ENCODE measurements around the gene UNC5A. TPM values are rescaled to one million over a fixed set of nuclear protein-coding genes. Genes with fewer than 3 reads are reported as not detected.

The UNC5A gene
- total and polyA plus RNA-seq, 2 of the 8 experiments (the other 6 are each of a cell fraction or from before 2014, with no cell fraction given) = 4.0 to 7.6 TPM

GRCh38 chr5:176773408-176774035 lies 36.8 kb upstream of the UNC5A start:
- H3K23me2 ChIP-seq (ENCODE audit: low read depth, low read length) = no peaks in the 10 kb centered on the region; the same call in 1 of the 2 replicates
- no peaks in the 10 kb centered on the region for H3K79me1 ChIP-seq (ENCODE audit: low read depth, low read length)
- H2BK120ac ChIP-seq (replicated peaks; ENCODE audit: low read depth, low read length) = no peak overlapping the region
- H2AK5ac ChIP-seq (ENCODE audit: low read depth, low read length) = 0 out of 2 replicates have a peak overlapping the region, but pooled peaks have one; percentile 9
- no peak overlapping the region for H3K56ac ChIP-seq (replicated peaks; ENCODE audit: insufficient read length, low read depth, low read length)
- H4K5ac ChIP-seq (ENCODE audit: insufficient read length, low read depth, low read length) = no peak overlapping the region
- no peak overlapping the region for H2AFZ ChIP-seq (ENCODE audit: low read length)
- H3K14ac ChIP-seq (ENCODE audit: insufficient read length) = no peak overlapping the region
- no peaks in the 10 kb centered on the region for H3K79me2 ChIP-seq (ENCODE audit: control insufficient read depth in 1 of 2, insufficient read depth in 2 of 2, low read length in 2 of 2)
- H3K18ac ChIP-seq (ENCODE audit: extremely low read depth, low read length) = no peak overlapping the region
- H3K9me3 ChIP-seq (ENCODE audit: insufficient read depth in 2 of 2, low read depth in 1 of 2, low read length in 1 of 2) = no peaks in the 10 kb centered on the region
- no peak overlapping the region for H3K4ac ChIP-seq (replicated peaks; ENCODE audit: insufficient read length, low read depth, low read length)
- H3K27me3 ChIP-seq (replicated peaks in 1 of 4; ENCODE audit: control insufficient read depth in 3 of 4, extremely low read depth in 1 of 4, insufficient read depth in 3 of 4, low read length in 3 of 4) = peaks cover 0 to 3% (median 0%) of the 10 kb centered on the region in 4 experiments; a peak in 1 of 7 replicates
- FAIRE-seq (no peak), DNase-seq (ENCODE audit: low read depth in 1 of 2, low spot score in 2 of 2) (peak in 1 of 2 experiments; percentile 35)
- no peak overlapping the region for H4K91ac ChIP-seq (replicated peaks; ENCODE audit: insufficient read length, low read length)
- no peaks in the 10 kb centered on the region for H4K20me1 ChIP-seq (replicated peaks in 1 of 2; ENCODE audit: control insufficient read depth in 1 of 2, insufficient read depth in 2 of 2, low read length in 2 of 2)
- H3K23ac ChIP-seq (ENCODE audit: insufficient read length) = no peak overlapping the region
- no peak overlapping the region for H3K4me3 ChIP-seq (ENCODE audit: extremely low read depth in 1 of 4, insufficient read depth in 2 of 4, low read depth in 3 of 4, low read length in 4 of 4)
- WGBS, 2 experiments (ENCODE audit: extremely low coverage in 1 of 2, insufficient coverage in 1 of 2, insufficient read length in 1 of 2, insufficient replicate concordance in 2 of 2, low coverage in 1 of 2, low lambda C conversion rate in 2 of 2, missing lambda C conversion rate in 1 of 2) = 94% methylated on average over 16 of the region's 16 CpGs; no CpG with 5 or more reads in 1 of the 2 experiments
- 0 out of 2 replicates have a peak overlapping the region, but pooled peaks have one; percentile 48 for H2BK20ac ChIP-seq (ENCODE audit: low read length)
- CTCF ChIA-PET (ENCODE audit: partially characterized antibody) = interaction anchor here (1.0 to 4.7 kb wide), 4 partner anchors 8 to 113 kb away, joined by 4 to 23 read pairs (median 10); no protein-coding TSS in a partner anchor
- H3K4me1 ChIP-seq (replicated peaks in 1 of 4; ENCODE audit: control insufficient read depth in 3 of 4, insufficient read depth in 4 of 4, low read length in 3 of 4) = peaks cover 7 to 15% (median 11%) of the 10 kb centered on the region in 4 experiments
- H3K4me2 ChIP-seq (ENCODE audit: insufficient read depth in 1 of 2, low read depth in 2 of 2, low read length in 2 of 2) = no peak overlapping the region
- peak overlapping the region; percentile 88; the same call in 1 of the 2 replicates for H2BK15ac ChIP-seq (ENCODE audit: low read length)
- H3K36me3 ChIP-seq (ENCODE audit: control insufficient read depth in 2 of 4, insufficient read depth in 4 of 4, low read length in 3 of 4) = no peaks in the 10 kb centered on the region
- H3K27ac ChIP-seq (ENCODE audit: low read depth, low read length) = no peak overlapping the region
- TF ChIP-seq USF2 (IDR thresholded peaks at IDR 0.05; ENCODE audit: low read length) = no peak
- TF ChIP-seq BACH1 (IDR thresholded peaks at IDR 0.05; ENCODE audit: low read length) = no peak
- no peak for TF ChIP-seq SIRT6 (IDR thresholded peaks at IDR 0.05; ENCODE audit: low read length)
- TF ChIP-seq ATF3 (IDR thresholded peaks at IDR 0.05; ENCODE audit: insufficient read depth, low read depth, low read length) = no peak
- no peak for TF ChIP-seq SAP30 (IDR thresholded peaks at IDR 0.05; ENCODE audit: insufficient read depth, insufficient replicate concordance, low read length)
- POLR2A ChIA-PET (ENCODE audit: partially characterized antibody) = no interaction called here
- peak overlapping the region; percentile 35; the same call in 1 of the 2 replicates for H2BK12ac ChIP-seq (ENCODE audit: low read depth, low read length)
- H2BK5ac ChIP-seq (ENCODE audit: low read depth, low read length) = no peak overlapping the region
- no peak overlapping the region for H4K8ac ChIP-seq (ENCODE audit: extremely low read depth, insufficient read depth, low read length)
- H3K9ac ChIP-seq (replicated peaks in 1 of 4; ENCODE audit: extremely low read depth in 1 of 4, low read depth in 3 of 4, low read length in 3 of 4) = no peak overlapping the region

Data from H1 (cell line).